ENCODE data around the gene AEBP2.
"Not testable (repeated sequence)": the region's sequence is repeated elsewhere in the genome, so short reads cannot be mapped to it uniquely, and the experiment has no call there.

AEBP2 gene

DNA sequence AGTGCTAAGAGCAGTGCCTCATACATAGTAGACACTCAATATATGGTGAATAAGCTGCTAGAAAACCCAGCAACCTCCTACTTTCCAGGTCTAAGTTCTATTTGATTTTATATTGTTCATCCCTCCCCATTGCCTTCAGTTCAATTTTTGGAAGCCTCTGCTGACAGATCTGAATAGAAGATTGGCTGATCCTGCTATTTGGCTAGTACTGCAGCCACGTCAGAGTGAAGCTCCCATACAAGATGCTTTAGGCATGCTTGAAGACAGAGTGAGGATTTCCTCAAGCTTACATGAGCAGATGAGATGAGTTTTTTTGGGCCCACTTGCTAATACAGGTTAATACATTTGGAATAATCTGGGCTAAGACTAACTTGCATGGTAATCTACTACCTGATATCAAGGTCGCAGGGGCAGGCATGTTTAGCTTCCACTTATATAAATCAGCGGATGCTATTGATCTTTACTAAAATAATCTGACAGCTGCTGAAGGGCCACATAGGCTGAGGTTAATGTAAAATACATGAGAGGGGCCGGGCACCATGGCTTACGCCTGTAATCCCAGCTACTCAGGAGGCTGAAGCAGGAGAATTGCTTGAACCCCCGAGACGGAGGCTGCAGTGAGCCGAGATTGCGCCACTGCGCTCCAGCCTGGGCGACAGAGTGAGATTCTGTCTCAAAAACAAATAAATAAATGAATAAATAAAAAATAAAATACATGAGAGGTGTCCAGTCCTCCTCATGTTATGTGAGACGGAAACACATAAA lies 15.9 kb upstream of the AEBP2 start:
- no peak for DNase-seq

DNA sequence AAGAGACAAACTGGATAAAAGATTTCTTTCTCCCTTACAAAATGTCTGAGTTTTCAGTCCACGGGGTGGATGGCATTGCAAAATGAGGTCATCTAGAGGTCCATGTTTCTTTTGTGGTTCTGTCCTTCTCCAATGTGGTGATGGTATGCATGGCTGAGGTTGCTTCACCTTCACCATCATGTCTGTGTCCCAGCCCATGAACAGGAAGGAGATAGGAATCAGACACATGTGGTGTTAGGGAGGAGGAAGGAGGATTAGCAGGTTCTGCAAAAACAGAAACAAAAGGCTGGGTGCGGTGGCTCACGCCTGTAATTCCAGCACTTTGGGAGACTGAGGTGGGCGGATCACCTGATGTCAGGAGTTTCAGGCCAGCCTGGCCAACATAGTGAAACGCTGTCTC lies 11.0 kb upstream of the AEBP2 start:
- DNase-seq = no peak

DNA sequence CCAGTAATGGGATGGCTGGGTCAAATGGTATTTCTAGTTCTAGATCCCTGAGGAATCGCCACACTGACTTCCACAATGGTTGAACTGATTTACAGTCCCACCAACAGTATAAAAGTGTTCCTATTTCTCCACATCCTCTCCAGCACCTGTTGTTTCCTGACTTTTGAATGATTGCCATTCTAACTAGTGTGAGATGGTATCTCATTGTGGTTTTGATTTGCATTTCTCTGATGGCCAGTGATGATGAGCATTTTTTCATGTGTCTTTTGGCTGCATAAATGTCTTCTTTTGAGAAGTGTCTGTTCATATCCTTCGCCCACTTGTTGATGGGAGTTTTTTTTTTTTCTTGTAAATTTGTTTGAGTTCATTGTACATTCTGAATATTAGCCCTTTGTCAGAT lies 9.8 kb upstream of the AEBP2 start:
- DNase-seq = not testable (repeated sequence)

DNA sequence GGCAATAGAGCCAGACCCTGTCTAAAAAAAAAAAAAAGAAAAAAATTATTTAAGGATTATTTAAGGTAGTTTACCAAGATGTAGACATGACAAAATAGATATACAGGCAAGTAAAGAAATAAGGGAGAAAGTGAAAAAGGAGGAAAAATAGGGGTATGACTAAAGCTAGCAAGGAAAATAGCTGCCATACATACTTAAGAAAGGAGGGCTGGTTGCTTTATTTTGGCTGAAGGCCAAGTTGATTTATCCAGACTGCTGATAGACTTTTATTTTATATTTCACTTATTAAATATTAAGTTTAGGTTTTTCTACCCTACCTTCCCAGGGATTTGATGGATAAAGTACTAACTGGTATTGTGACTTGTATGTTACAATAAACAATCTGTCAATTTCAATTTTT lies 8.3 kb upstream of the AEBP2 start:
- DNase-seq = no peak

DNA sequence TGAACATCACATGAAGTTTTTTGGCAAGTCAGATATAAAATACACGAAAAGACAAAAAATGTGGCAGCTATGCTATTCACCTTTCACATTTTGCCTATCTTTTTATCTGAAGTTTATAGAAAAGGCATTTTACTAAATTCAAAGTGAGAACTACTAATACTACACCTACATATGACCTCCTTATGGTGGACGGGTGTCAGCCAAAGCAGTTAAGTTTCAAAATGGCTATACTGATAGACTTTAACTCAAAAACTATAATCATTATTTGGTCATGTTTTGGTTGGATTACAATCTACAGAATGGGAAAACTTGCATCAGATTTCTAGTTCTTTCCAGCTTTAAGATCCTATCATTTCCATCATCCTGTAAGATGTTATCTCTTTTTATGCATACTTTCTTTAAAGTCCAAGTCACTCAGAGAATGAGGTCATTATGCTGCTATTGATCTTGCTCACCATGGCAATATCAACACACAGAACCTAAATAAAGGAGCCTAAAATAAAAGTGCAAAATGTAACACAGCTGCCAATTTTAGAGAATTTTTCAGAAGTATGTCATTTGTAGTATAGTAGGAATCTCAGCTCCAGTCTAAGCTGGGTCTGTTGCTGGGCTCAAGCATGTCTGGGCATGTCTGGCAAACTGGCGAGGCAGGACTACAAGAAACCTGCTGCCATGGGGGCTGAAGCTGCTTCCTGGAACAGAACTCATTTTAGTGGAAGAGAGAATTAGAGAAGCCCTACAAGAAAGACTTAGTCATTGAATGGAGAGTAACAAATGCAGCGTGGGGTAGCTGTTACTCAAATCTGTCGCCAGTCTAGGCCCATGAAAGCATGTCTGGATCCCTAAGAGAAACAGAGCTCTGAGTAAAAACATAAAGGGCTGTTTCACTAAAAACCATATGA lies 7.6 kb upstream of the AEBP2 start:
- DNase-seq = peak; percentile 12

- no peak for DNase-seq
Measured at GRCh38 chr12:19432309-19433170, 6.8 kb upstream of the AEBP2 start.

- peak; percentile 13 for DNase-seq
Measured at GRCh38 chr12:19434538-19434937, 4.8 kb upstream of the AEBP2 start.

GRCh38 chr12:19435831-19436497 lies 3.3 kb upstream of the AEBP2 start:
- no peak for DNase-seq

DNA sequence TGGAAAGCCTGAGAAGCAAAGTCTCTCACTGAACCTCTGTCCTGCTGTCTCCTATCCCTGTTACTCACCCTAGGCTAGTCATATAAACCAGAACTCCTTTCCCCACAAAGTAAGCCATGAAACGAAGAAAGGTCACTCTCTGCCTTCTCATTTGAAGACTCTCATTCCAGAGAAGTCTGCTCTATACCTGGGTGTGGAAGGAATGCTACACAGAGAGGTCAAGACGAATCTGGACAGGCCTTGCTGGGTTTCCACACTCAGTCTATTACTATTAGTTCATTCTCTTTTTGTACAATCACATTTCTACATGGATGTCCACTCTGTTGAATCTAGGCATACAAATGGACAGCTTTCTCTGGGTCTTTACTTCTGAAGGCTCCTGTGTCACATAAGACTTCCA lies 2.4 kb upstream of the AEBP2 start:
- DNase-seq = no peak

GRCh38 chr12:19437996-19438395 lies 1.3 kb upstream of the AEBP2 start:
- no peak for DNase-seq

DNA sequence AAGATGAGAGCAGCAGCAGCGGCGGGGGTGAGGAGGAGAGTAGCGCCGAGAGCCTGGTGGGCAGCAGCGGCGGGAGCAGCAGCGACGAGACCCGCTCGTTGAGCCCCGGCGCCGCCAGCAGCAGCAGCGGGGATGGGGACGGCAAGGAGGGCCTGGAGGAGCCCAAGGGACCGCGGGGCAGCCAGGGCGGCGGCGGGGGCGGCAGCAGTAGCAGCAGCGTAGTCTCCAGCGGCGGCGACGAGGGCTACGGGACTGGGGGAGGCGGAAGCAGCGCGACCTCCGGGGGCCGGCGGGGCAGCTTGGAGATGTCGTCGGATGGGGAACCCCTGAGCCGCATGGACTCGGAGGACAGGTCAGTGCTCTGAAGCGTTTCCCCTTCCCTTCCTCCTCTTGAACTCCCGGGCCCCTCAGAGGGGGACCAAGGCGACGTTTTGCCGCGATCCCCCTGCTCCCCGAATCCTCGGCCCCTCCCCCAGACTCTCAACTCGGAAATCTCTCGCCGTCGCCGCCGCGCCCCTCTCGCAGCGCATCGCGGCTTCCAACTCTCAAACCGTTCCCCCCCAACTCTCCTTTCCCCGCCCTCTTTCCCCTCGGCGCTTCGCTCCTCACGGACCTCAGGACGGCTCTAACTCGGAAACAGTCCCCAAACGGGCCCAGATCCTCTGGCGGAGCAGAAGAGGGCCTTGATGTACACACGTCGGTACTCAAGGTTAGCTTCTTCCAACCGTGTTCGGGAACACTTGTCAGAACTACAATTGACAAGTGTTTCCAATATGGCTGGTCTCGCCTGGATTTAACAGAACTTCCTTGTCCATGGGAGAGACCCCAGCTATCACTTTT lies 947 bp downstream of the AEBP2 start:
- DNase-seq = peak; percentile 70

GRCh38 chr12:19440916-19441315 lies 1.6 kb downstream of the AEBP2 start:
- peak; percentile 18 for DNase-seq

GRCh38 chr12:19443585-19443984 lies 4.3 kb downstream of the AEBP2 start:
- no peak for DNase-seq

GRCh38 chr12:19444097-19444496 lies 4.8 kb downstream of the AEBP2 start:
- DNase-seq = no peak

GRCh38 chr12:19447386-19447785 lies 8.1 kb downstream of the AEBP2 start:
- DNase-seq = no peak

- no peak for DNase-seq
Measured at GRCh38 chr12:19449814-19450213, 10.5 kb downstream of the AEBP2 start.

GRCh38 chr12:19450362-19450761 lies 11.1 kb downstream of the AEBP2 start:
- no peak for DNase-seq

GRCh38 chr12:19451196-19451595 lies 11.9 kb downstream of the AEBP2 start:
- DNase-seq = no peak

DNA sequence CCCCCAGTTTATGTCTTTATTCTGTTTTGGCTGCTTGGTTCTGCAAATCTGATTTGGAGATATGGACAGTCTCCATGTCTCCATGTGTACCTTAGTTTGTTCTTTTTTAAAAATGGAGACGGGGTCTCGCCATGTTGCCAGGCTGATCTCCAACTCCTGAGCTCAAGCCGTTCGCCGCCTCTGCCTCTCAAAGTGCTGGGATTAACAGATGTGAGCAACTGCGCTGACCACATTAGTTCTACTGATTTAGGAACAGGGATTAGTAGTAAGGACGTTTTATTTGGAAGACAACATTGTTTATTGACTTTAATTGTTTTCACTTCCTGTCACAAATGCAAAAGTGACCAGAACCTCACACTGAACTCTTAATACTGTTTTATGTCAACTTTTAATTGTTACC lies 14.7 kb downstream of the AEBP2 start:
- DNase-seq = no peak

DNA sequence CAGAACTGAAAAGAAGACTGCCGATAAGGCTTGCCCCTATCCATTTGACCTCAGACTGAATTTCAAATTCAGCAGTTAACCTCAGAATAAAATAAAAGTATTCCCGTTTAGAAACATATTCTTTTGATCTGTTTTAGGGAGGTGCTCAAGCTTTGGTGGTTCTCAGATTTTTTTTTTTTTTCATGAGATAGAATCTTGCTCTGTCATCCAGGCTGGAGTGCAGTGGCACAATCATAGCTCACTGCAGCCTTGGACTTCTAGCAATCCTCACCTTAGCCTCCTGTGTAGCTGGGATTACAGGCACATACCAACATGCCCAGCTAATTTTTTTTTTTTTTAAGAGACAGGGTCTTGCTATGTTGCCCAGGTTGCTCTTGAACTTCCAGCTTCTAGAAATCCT lies 15.5 kb downstream of the AEBP2 start:
- no peak for DNase-seq

DNA sequence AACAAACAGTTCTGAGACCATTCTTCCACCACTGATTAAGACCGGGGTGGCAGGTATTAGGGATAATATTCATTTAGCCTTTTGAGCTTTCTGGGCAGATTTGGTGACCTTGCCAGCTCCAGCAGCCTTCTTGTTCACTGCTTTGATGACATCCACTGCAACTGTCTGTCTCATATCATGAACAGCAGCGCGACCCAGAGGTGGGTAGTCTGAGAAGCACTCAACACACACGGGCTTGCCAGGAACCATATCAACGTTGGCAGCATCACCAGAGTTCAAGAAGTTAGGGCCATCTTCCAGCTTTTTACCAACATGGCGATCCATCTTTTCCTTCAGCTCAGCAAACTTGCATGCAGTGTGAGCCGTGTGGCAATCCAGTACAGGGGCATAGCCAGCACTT lies 16.9 kb downstream of the AEBP2 start:
- no peak for DNase-seq

- no peak for DNase-seq
Measured at GRCh38 chr12:19457561-19457960, 18.3 kb downstream of the AEBP2 start.

All from CD4-positive, alpha-beta T cell treated with Interleukin-17A for 1 hour (primary cell).